ENCODE measurements around the gene SLC32A1.

Gene SLC32A1

GRCh38 chr20:38754924-38755323, 30.6 kb downstream of the SLC32A1 start:
- DNase-seq, result no peak

- no peak for DNase-seq
Measured at GRCh38 chr20:38755324-38755910, 31.1 kb downstream of the SLC32A1 start.

- no peak for DNase-seq
Measured at GRCh38 chr20:38757145-38757775, 33.0 kb downstream of the SLC32A1 start.

- no peak for DNase-seq
Measured at GRCh38 chr20:38759106-38759505, 34.8 kb downstream of the SLC32A1 start.

GRCh38 chr20:38760978-38761377, 36.7 kb downstream of the SLC32A1 start:
- no peak for DNase-seq

- DNase-seq, result no peak
Measured at GRCh38 chr20:38762174-38762573, 37.9 kb downstream of the SLC32A1 start.

- DNase-seq, result no peak
Measured at GRCh38 chr20:38763616-38764015, 39.3 kb downstream of the SLC32A1 start.

- DNase-seq, result no peak
Measured at GRCh38 chr20:38764567-38765318, 40.5 kb downstream of the SLC32A1 start.

- no peak for DNase-seq
Measured at GRCh38 chr20:38766071-38766470, 41.8 kb downstream of the SLC32A1 start.

- no peak for DNase-seq
Measured at GRCh38 chr20:38769376-38770295, 45.4 kb downstream of the SLC32A1 start.

GRCh38 chr20:38770546-38770945, 46.3 kb downstream of the SLC32A1 start:
- no peak for DNase-seq

GRCh38 chr20:38770970-38771369, 46.7 kb downstream of the SLC32A1 start:
- no peak for DNase-seq

- DNase-seq, result no peak
Measured at GRCh38 chr20:38771621-38772020, 47.3 kb downstream of the SLC32A1 start.

- no peak for DNase-seq
Measured at GRCh38 chr20:38774167-38774566, 49.9 kb downstream of the SLC32A1 start.

- no peak for DNase-seq
Measured at GRCh38 chr20:38776363-38776762, 52.1 kb downstream of the SLC32A1 start.
